ENCODE data around the gene GDF7.
"Not testable (repeated sequence)": the region's sequence is repeated elsewhere in the genome, so short reads cannot be mapped to it uniquely, and the experiment has no call there.

Gene GDF7

GRCh38 chr2:20698916-20699613 lies 32.1 kb downstream of the GDF7 start:
- DNase-seq (ENCODE audit: low spot score) = no peak

- DNase-seq (ENCODE audit: low spot score) = no peak
Measured at GRCh38 chr2:20702563-20702962, 35.6 kb downstream of the GDF7 start.

GRCh38 chr2:20704886-20705285 lies 37.9 kb downstream of the GDF7 start:
- DNase-seq (ENCODE audit: low spot score) = no peak

GRCh38 chr2:20706217-20706616 lies 39.3 kb downstream of the GDF7 start:
- no peak for DNase-seq (ENCODE audit: low spot score)

GRCh38 chr2:20706786-20707185 lies 39.8 kb downstream of the GDF7 start:
- no peak for DNase-seq (ENCODE audit: low spot score)

GRCh38 chr2:20707601-20708000 lies 40.7 kb downstream of the GDF7 start:
- DNase-seq (ENCODE audit: low spot score) = no peak

GRCh38 chr2:20711641-20712040 lies 44.7 kb downstream of the GDF7 start:
- not testable (repeated sequence) for DNase-seq (ENCODE audit: low spot score)

GRCh38 chr2:20713585-20713984 lies 46.6 kb downstream of the GDF7 start:
- DNase-seq (ENCODE audit: low spot score) = not testable (repeated sequence)

GRCh38 chr2:20714412-20714811 lies 47.5 kb downstream of the GDF7 start:
- DNase-seq (ENCODE audit: low spot score) = not testable (repeated sequence)

- DNase-seq (ENCODE audit: low spot score) = not testable (repeated sequence)
Measured at GRCh38 chr2:20716164-20716563, 49.2 kb downstream of the GDF7 start.

GRCh38 chr2:20717641-20718040 lies 50.7 kb downstream of the GDF7 start:
- DNase-seq (ENCODE audit: low spot score) = no peak

GRCh38 chr2:20722592-20723240 lies 55.8 kb downstream of the GDF7 start:
- DNase-seq (ENCODE audit: low spot score) = no peak

GRCh38 chr2:20723543-20723942 lies 56.6 kb downstream of the GDF7 start:
- DNase-seq (ENCODE audit: low spot score) = no peak

GRCh38 chr2:20724500-20725053 lies 57.6 kb downstream of the GDF7 start:
- no peak for DNase-seq (ENCODE audit: low spot score)

- DNase-seq (ENCODE audit: low spot score) = no peak
Measured at GRCh38 chr2:20725782-20726181, 58.8 kb downstream of the GDF7 start.

GRCh38 chr2:20726913-20727312 lies 60.0 kb downstream of the GDF7 start:
- DNase-seq (ENCODE audit: low spot score) = no peak

GRCh38 chr2:20728114-20728758 lies 61.3 kb downstream of the GDF7 start:
- no peak for DNase-seq (ENCODE audit: low spot score)
